Activated naive CD8-positive, alpha-beta T cell treated with anti-CD3 and anti-CD28 coated beads, Interleukin-2, amount 50 U/mL, for 24 hours (primary cell): ENCODE results near the gene DLX6.
"Not testable (repeated sequence)": the region's sequence is repeated elsewhere in the genome, so short reads cannot be mapped to it uniquely, and the experiment has no call there.

Source experiments
- ATAC-seq: fragments of 150-1000 bp; cut with Tn5 transposase; one replicate; pipeline ENCODE4 v1.10.0; 2021
- DNase-seq: peaks from one replicate; pipeline ENCODE4 v3.0.0; 2021
- H3K27ac Mint-ChIP-seq: one replicate; pipeline ENCODE4 v1.8.0; 2021; ENCODE audit warnings: mild to moderate bottlenecking, mixed read lengths
- H3K27me3 Mint-ChIP-seq: one replicate; pipeline ENCODE4 v1.8.0; 2021; ENCODE audit warnings: mixed read lengths
- H3K36me3 Mint-ChIP-seq: one replicate; pipeline ENCODE4 v1.8.0; 2021; ENCODE audit warnings: low read depth, mixed read lengths
- H3K4me1 Mint-ChIP-seq: one replicate; pipeline ENCODE4 v1.8.0; 2021; ENCODE audit warnings: mixed read lengths
- H3K4me3 Mint-ChIP-seq: one replicate; pipeline ENCODE4 v1.8.0; 2021; ENCODE audit warnings: mild to moderate bottlenecking, moderate library complexity, mixed read lengths
- H3K9me3 Mint-ChIP-seq: one replicate; pipeline ENCODE4 v1.8.0; 2021; ENCODE audit warnings: mixed read lengths

Gene DLX6

DNA sequence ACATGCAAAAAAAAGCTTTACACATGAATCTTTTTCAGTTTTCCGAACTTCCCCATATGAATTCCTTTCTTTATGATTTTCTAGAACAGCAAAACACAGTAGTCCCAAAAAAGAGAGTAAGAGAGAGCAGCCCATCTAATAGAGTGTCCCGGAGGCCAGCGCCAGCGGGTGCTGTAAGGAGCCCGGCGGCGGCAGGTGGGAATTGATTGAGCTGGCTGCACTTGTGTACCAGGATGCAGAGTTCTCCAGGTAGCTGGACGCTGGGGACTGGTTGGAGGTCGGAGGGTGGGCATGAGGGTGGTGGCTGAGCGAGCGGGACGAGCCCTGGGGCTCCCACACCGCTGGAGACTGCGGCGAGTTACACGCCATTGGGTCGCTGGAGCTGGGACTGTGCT lies 15.2 kb downstream of the DLX6 start:
- DNase-seq (no peak), ATAC-seq (no peak)
- Mint-ChIP-seq H3K27ac (no peak overlapping the region), H3K4me3 (no peak overlapping the region), H3K27me3 (peaks cover 95% of the 10 kb centered on the region), H3K4me1 (peaks cover 29% of the 10 kb centered on the region), H3K36me3 (no peaks in the 10 kb centered on the region), H3K9me3 (no peaks in the 10 kb centered on the region)

DNA sequence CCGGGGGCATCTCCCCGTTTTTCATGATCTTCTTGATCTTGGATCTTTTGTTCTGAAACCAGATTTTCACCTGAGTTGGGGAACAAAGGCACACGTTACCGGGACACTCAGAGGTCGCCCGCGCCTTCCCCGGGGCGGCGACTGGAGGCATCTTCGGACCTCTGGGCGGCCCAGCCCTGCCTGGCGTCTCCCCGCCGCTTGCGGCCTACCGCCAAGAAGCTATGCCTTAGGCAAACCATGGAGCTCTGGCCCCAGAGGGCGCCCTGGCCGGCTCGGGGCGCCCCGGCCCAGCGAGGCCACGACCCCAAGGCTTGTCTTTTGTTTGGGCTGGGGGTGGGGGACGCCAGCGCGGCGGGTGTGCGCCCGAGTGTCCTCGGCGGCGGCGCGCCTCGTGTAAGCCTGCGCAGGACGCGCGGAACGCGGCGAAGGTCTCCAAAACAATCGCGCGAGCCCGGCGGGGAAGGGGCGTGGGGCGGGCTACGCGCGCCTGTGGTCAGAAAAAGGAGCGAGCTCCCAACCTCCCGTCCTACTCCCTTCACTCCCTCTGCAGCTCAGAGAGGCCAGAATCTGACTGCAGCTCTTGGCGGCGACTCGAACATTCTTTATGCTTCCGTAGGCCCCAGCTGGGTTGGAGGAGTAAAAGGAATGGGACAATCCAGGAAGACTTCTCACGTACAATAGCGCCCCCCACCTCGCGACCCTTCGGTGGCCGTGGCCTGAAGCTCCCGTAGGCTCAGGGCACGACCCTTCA lies 15.8 kb downstream of the DLX6 start:
- Mint-ChIP-seq H3K27me3 (peaks cover 95% of the 10 kb centered on the region), H3K4me1 (peaks cover 34% of the 10 kb centered on the region), H3K27ac (no peak overlapping the region), H3K4me3 (no peak overlapping the region), H3K9me3 (no peaks in the 10 kb centered on the region), H3K36me3 (no peaks in the 10 kb centered on the region)
- no peak for DNase-seq
- ATAC-seq: no peak

DNA sequence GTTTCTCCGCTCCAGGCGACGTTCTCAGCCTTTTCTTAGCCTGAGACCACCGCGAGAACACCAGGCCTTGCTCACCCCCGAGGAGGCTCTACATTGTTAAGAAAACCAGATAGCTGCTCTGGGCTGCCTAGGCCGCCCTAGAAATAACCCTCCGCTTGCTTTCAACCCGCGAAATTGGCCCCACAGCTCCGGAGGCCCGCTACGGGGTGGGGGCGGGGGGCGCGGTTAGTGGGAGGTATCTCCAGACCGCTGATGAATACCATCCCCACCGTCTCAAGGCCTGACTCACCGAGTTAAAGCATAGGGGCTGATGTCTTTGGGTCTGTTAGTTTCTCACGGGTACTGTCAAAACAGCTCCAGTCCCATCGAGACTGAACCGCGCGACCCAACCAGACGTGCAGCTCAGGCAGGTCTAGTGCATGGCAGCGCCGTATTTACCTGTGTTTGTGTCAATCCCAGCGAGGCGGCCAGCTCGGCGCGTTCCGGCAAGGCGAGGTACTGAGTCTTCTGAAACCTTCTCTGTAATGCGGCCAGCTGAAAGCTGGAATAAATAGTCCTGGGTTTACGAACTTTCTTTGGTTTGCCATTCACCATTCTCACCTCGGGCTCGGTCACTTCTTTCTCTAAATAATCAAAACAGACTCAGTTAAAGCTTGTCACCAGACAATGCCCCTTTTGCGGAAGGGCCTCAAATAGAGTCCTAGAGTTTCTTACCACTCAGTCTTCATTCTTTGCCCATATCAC lies 16.6 kb downstream of the DLX6 start:
- Mint-ChIP-seq H3K9me3 (no peaks in the 10 kb centered on the region), H3K4me3 (peak overlapping the region; percentile 30), H3K27me3 (peaks cover 96% of the 10 kb centered on the region), H3K36me3 (no peaks in the 10 kb centered on the region), H3K27ac (peak overlapping the region; percentile 73), H3K4me1 (peaks cover 41% of the 10 kb centered on the region)
- DNase-seq: no peak
- ATAC-seq: no peak

DNA sequence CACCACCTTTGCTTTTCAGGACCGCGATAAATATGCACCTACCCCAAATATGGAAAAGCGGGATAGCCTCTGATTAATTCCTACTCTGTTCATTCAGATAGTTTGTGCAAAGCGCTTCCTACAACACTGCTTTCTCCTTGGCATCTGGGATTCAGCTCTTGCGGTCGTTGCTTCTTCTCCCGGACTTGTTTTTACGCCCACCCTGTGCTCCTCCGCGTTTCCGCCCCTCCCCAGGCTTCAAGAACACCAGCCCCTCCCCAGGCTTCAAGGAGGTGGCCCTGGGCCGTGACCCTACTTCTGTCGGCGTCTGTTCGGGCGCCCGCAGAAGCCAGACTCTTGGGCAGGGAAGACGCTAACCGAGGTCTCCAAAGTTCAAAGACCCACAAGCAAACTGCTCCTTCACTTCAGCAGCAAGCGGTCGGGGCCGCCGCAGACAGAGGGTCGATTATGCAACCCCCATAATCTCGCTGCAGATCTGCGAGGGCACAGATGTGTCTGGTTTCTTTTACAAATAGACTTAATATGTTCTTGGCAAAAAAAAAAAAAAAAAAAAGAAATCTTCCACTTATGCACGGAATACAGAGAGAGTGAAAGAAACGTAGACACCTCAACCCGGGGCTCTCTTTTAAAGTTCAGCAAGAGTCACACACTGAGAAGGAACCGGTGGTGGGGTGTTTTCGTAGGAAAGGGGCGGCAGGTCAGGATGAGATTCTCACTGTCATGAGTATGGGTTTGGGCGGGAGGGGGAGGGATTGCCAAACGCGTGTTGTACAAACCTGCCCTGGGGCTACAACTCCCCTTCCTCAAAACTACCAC lies 17.3 kb downstream of the DLX6 start:
- ATAC-seq (no peak), DNase-seq (no peak)
- H3K4me1 Mint-ChIP-seq: peaks cover 47% of the 10 kb centered on the region
- peak overlapping the region; percentile 30 for H3K4me3 Mint-ChIP-seq
- no peaks in the 10 kb centered on the region for H3K36me3 Mint-ChIP-seq
- H3K27me3 Mint-ChIP-seq: peaks cover 96% of the 10 kb centered on the region
- H3K27ac Mint-ChIP-seq: peak overlapping the region; percentile 73
- no peaks in the 10 kb centered on the region for H3K9me3 Mint-ChIP-seq

DNA sequence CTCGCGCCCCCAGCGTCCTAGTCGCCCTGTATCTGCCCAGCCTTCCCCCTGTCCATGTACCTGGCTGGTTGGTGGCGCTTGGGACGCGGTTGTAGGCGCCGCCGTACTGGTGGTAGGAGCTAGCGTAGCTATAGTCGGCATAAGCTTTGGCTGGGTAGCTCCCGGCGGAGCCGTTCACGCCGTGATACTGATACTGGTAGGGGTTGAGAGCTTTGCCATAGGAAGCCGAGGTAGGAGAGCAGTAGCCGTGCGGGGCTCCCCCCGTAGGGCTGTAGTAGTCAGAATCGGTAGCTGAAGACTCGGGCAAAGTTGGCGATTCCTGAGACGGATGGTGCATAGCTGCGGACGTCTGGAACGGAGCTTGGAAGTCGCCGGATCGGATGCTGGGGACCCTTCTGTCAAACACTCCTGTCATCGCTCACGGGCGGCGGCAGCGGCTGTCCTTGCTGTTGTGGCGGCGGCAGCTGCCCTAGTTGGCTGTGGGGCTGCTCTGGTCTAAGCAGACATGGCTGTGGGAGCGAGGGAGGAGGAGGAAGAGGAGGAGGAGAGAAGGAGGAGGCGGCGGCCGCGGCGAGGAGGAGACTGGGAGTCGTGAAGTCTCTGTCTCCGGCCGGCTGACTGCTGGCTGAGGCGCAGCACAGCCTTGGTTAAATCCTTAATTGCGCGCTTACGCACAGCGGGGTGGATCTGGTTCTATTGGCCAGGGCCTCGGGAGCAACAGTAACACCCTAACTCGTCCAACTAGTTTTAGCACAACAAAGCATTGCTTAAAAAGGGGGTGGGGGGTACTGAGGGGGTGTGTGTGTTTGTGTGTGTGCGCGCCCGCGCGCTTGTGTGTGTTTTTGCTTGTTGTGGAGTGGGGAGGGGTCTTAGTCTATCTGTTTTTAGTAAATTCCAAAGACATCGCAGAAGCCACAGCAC lies 19.1 kb downstream of the DLX6 start, which contains the start of gene DLX5:
Gene DLX5 (minus strand): TSS at position 623 of the 921 bp plus-strand sequence. CDS start 208 bp downstream, at position 415.
- ATAC-seq (no peak), DNase-seq (no peak)
- peak within 1 kb of the TSS; percentile 38 for H3K4me3 Mint-ChIP-seq
- H3K36me3 Mint-ChIP-seq: no peaks in the 10 kb centered on the region
- H3K9me3 Mint-ChIP-seq: no peaks in the 10 kb centered on the region
- peaks cover 47% of the 10 kb centered on the region for H3K4me1 Mint-ChIP-seq
- H3K27me3 Mint-ChIP-seq: peaks cover 87% of the 10 kb centered on the region
- H3K27ac Mint-ChIP-seq: no peak within 1 kb of the TSS

DNA sequence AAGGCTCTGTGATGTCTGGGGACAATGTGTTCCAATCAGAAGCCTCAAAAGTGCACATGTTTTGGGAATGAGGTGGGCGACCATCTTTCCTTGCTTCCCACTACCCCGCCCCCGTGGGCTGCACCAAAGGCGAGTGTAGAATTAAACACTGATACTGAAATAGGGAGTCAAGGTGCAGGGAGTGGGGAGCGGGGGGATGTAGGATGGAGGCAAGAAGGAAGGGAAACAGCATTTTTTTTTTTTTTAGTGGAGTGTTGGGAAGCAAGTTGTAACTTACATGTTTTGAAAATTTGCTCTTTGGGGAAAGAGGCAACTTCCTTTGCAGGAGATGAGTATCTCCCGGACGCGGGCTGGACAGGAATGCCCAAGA lies 19.8 kb downstream of the DLX6 start:
- ATAC-seq (no peak), DNase-seq (no peak)
- H3K4me3 Mint-ChIP-seq: no peak overlapping the region
- H3K4me1 Mint-ChIP-seq: peaks cover 47% of the 10 kb centered on the region
- no peak overlapping the region for H3K27ac Mint-ChIP-seq
- H3K27me3 Mint-ChIP-seq: peaks cover 82% of the 10 kb centered on the region
- H3K9me3 Mint-ChIP-seq: no peaks in the 10 kb centered on the region
- no peaks in the 10 kb centered on the region for H3K36me3 Mint-ChIP-seq

DNA sequence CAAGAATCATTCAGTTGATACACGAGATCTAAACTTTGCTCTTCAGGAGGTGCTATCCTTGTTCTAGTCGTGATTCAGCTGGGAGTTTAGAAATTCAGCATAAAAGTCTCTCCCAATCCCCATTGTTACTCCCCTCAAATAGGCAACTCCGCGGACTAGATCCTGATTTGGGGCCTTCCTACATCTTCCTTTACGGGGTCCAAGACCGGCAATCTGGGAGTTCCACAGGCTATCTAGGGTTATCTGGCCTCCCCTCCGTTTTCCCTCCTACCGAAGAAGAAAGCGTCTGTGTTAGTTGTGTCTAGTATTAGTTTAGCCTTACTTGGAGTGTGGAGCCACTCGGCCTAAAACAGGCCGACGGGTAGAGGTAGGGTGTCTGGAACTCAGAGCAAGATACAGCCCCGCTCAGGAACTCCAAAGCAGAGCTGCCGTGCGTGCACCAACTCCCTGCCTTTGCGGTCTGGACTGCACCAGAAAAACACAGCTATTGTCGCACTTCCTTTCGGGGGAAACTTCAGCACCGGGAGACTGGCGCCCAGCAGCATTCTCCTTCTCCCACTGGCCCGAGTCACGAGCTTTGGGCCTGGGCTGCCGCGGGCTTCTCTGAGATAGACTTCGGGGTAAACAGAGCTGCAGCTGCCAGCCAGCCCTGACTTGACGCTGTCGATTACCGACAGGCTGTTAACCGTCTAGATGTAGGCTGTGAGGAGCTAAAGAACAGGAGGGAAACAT lies 20.8 kb downstream of the DLX6 start:
- no peaks in the 10 kb centered on the region for H3K9me3 Mint-ChIP-seq
- peak overlapping the region; percentile 34 for H3K4me3 Mint-ChIP-seq
- peak; percentile 25 for ATAC-seq
- H3K27ac Mint-ChIP-seq: no peak overlapping the region
- peaks cover 43% of the 10 kb centered on the region for H3K4me1 Mint-ChIP-seq
- no peak for DNase-seq
- H3K36me3 Mint-ChIP-seq: no peaks in the 10 kb centered on the region
- peaks cover 76% of the 10 kb centered on the region for H3K27me3 Mint-ChIP-seq

DNA sequence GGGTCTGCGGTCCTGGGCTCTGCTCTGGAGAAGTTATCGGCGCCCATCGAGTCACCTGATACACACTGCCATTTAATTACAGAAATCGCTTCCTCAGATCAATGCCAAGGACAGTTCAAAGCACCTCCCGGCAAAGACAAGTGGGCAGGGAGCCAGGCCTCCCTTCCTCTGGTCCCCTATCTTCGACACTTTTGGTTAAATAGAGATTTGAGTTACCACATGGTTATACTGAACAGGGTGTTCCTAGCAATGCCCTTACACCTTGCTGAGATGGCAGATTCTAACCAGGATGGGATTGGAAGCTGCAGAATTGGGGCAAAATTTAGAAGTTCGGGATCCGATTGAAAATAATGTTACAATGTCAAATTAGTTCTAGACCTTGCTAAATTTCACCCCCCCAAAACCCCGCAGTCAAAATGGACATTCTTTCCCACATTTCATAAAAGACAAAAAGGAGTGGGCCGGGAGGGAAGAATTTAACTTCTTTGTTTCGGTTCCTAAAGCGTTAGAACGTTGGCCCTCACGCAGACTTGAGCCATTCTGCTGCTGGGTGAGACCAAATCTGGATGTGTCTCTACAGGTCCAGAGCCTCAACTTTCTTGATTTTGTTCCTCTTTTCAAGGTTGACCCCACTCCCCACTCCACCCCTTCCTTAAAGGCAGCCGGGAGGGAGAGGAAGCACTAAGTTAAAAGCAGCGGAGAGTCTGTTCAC lies 21.5 kb downstream of the DLX6 start:
- Mint-ChIP-seq H3K27ac (no peak overlapping the region), H3K4me1 (peaks cover 41% of the 10 kb centered on the region)
- DNase-seq: no peak

DNA sequence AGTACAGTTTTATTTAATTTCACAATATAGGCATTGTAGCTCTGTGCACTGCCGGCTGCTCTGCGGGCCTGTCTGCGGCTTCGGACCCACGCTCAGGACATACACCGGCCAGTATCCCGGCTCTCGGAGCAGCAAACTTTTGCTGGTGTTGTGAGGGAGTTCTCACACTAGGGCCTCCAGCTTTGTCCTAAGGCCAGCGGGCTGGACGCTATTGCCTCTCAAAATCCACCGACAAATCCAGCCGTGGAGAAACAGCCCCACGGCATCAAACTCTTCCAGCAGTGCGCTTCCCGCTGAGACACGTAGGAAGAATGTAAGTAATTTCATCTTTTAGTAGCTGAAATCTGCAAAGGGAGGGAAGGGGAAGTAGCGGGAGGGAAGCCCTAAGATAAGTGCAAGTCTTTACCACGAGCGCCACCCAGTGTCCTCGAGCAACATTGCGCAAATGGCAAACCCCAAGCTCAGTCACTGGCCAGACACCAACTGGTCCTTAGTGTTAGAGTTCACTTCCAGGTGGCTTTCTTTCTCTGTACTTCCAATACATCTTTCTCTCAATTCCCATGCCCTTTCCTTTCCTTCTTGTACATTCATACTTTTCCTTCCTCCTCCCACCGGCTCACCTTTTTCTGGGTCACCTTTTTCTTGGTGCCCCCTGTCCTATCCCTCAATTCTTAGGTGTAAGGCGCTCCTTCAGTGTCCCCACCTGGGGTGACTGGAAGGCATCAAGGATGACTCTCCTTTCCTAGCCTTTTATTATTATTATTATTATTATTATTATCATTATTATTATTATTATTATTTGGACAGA lies 22.3 kb downstream of the DLX6 start:
- H3K4me1 Mint-ChIP-seq: peaks cover 34% of the 10 kb centered on the region
- no peaks in the 10 kb centered on the region for H3K36me3 Mint-ChIP-seq
- H3K27ac Mint-ChIP-seq: no peak overlapping the region
- peak; percentile 59 for ATAC-seq
- H3K4me3 Mint-ChIP-seq: peak overlapping the region; percentile 75
- H3K27me3 Mint-ChIP-seq: peaks cover 65% of the 10 kb centered on the region
- peak; percentile 72 for DNase-seq
- H3K9me3 Mint-ChIP-seq: no peaks in the 10 kb centered on the region

More for the DNA sequence above, 21.5 kb downstream of the DLX6 start:
- H3K9me3 Mint-ChIP-seq: no peaks in the 10 kb centered on the region
- peak overlapping the region; percentile 75 for H3K4me3 Mint-ChIP-seq
- no peaks in the 10 kb centered on the region for H3K36me3 Mint-ChIP-seq
- H3K27me3 Mint-ChIP-seq: peaks cover 73% of the 10 kb centered on the region
- ATAC-seq: no peak

DNA sequence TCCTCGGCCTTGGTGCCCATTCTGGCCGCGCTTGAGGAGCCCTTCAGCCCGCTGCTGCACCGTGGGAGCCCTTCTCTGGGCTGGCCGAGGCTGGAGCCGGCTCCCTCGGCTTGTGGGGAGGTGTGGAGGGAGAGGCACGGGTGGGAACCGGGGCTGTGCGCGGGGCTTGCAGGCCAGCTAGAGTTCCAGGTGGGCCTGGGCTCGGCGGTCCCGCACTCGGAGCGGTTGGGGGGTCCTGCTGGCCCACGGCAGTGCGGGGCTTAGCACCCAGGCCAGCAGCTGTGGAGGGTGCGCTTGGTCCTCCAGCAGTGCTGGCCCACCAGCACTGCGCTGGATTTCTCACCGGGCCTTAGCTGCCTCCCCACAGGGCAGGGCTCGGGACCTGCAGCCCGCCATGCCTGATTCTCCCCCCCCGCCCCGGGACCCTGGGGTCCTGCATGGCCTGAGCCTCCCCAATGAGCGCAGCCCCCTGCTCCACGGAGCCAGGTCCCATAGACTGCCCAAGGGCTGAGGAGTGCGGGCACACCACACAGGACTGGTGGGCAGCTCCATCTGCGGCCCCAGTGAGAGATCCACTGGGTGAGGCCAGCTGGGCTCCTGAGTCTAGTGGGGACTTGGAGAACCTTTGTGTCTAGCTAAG lies 29.0 kb downstream of the DLX6 start:
- ATAC-seq, H3K9me3 Mint-ChIP-seq, H3K36me3 Mint-ChIP-seq, H3K27ac Mint-ChIP-seq, DNase-seq, H3K4me1 Mint-ChIP-seq, H3K4me3 Mint-ChIP-seq: not testable (repeated sequence)
- H3K27me3 Mint-ChIP-seq: peaks cover 27% of the 10 kb centered on the region

DNA sequence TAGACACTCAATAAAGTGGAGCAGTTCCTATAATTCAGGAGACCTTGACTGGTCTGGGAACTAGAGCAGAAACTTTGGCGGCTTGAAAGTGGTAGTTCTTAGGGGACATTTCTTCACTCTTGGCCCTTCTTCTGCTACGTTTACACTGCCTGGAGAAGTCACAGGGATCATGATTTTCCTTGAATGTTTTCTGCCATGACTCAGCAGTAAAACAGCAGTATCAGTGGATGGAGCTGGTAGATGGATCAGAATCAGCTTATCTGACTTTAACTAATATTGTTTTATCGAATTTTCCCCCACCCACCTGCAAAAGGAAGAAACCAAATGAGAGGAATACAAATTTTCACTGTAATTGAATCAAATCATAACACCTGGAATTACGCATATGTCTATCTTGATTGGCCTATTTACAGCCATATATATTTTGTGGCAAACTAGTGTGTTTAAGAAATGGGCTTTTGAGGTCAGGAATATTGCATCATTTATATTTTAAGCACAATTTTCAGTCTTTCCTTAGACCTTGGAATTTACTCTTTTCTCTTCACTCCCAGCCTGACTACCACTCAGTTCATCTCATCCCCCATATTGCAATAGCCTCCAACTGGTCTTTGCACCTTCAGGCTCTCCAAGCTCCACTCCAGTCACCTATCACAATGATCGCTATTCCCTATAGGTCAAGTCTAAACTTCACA lies 34.2 kb downstream of the DLX6 start:
- no peaks in the 10 kb centered on the region for H3K36me3 Mint-ChIP-seq
- H3K27ac Mint-ChIP-seq: no peak overlapping the region
- peaks cover 52% of the 10 kb centered on the region for H3K27me3 Mint-ChIP-seq
- H3K4me1 Mint-ChIP-seq: no peaks in the 10 kb centered on the region
- H3K4me3 Mint-ChIP-seq: no peak overlapping the region
- DNase-seq: no peak
- H3K9me3 Mint-ChIP-seq: no peaks in the 10 kb centered on the region
- ATAC-seq: no peak
